Sciatic nerve (tissue), 2 donors: ENCODE measurements around the gene XRCC5. TPM values are rescaled to one million over a fixed set of nuclear protein-coding genes. Genes with fewer than 3 reads are reported as not detected.

Source experiments
- ATAC-seq: fragments of 200-7000 bp; cut with Tn5 transposase; one replicate; pipeline ENCODE4 v1.9.1; 2020; ENCODE audit warnings: mild to moderate bottlenecking, moderate library complexity
- DNase-seq: peaks from one replicate; pipeline ENCODE4 v3.0.0-alpha.2; 2020; ENCODE audit warnings: low spot score
- intact Hi-C: fragments of 100-400 bp; cut with DNase I; formaldehyde crosslinking; loops from one replicate; pipeline ENCODE4 v1.14.2; 2022
- total RNA-seq: library from RNA; stranded (reverse); fragmentation: NEBNext Ultra II Directional; extraction: Animal tissue kit (Norgen Biotek cat#: 25700); gene quantifications from one replicate; pipeline ENCODE4 v1.2.1, GENCODE V29; 2021
- donor health status: DM: no; HTN: no; CAD: no.
- donor health status: DM: no; HTN: no; CAD: no.

Gene XRCC5
- total RNA-seq, 1 donor from 2014 or later: 173 TPM

- DNase-seq (no peak), ATAC-seq (no peak)
- intact Hi-C loops: no loop called here
These were observed 105.6 kb downstream of the XRCC5 start for GRCh38 chr2:216214768-216215167.

- ATAC-seq (no peak), DNase-seq (no peak)
- intact Hi-C loops: no loop called here
These were observed 106.7 kb downstream of the XRCC5 start for GRCh38 chr2:216215658-216216390.

GRCh38 chr2:216216951-216217903 is 108.1 kb downstream of the XRCC5 start:
- DNase-seq (no peak), ATAC-seq (no peak)
- intact Hi-C loops: no loop called here

- no peak for DNase-seq
- intact Hi-C loops: no loop called here
- ATAC-seq: no peak
These were observed 108.7 kb downstream of the XRCC5 start for GRCh38 chr2:216217904-216218260.

GRCh38 chr2:216219861-216220260 is 110.7 kb downstream of the XRCC5 start:
- no peak for DNase-seq
- intact Hi-C loops: no loop called here
- no peak for ATAC-seq

- no peak for ATAC-seq
- DNase-seq: no peak
- intact Hi-C loops: no loop called here
These were observed 111.8 kb downstream of the XRCC5 start for GRCh38 chr2:216220976-216221375.

- ATAC-seq (no peak), DNase-seq (no peak)
- intact Hi-C loops: no loop called here
These were observed 112.7 kb downstream of the XRCC5 start for GRCh38 chr2:216221811-216222210.

GRCh38 chr2:216222650-216223352 is 113.7 kb downstream of the XRCC5 start:
- intact Hi-C loops: no loop called here
- no peak for DNase-seq
- ATAC-seq: no peak

GRCh38 chr2:216224388-216224787 is 115.2 kb downstream of the XRCC5 start:
- intact Hi-C loops: no loop called here
- DNase-seq (no peak), ATAC-seq (no peak)

GRCh38 chr2:216229277-216229914 is 120.2 kb downstream of the XRCC5 start:
- no peak for ATAC-seq
- intact Hi-C loops: no loop called here

GRCh38 chr2:216231867-216232266 is 122.7 kb downstream of the XRCC5 start:
- no peak for ATAC-seq
- intact Hi-C loops: no loop called here
- no peak for DNase-seq

More at GRCh38 chr2:216229277-216229914, 120.2 kb downstream of the XRCC5 start:
- no peak for DNase-seq

- ATAC-seq: no peak
- intact Hi-C loops: no loop called here
These were observed 123.6 kb downstream of the XRCC5 start for GRCh38 chr2:216232721-216233120.

GRCh38 chr2:216233281-216233995 is 124.3 kb downstream of the XRCC5 start:
- intact Hi-C loops: no loop called here
- DNase-seq (no peak), ATAC-seq (no peak)

More at GRCh38 chr2:216232721-216233120, 123.6 kb downstream of the XRCC5 start:
- no peak for DNase-seq

- intact Hi-C loops: no loop called here
- DNase-seq: no peak
- ATAC-seq: no peak
These were observed 125.0 kb downstream of the XRCC5 start for GRCh38 chr2:216234106-216234505.

GRCh38 chr2:216235462-216235861 is 126.3 kb downstream of the XRCC5 start:
- intact Hi-C loops: no loop called here
- DNase-seq (no peak), ATAC-seq (no peak)

GRCh38 chr2:216235896-216236295 is 126.7 kb downstream of the XRCC5 start:
- intact Hi-C loops: no loop called here
- no peak for ATAC-seq
- no peak for DNase-seq

GRCh38 chr2:216236486-216236885 is 127.3 kb downstream of the XRCC5 start:
- intact Hi-C loops: no loop called here
- no peak for DNase-seq
- no peak for ATAC-seq

GRCh38 chr2:216242365-216242764 is 133.2 kb downstream of the XRCC5 start:
- intact Hi-C loops: no loop called here
- no peak for DNase-seq
- no peak for ATAC-seq
